DLD1 (cell line): ENCODE results near the gene EIF3M.
"Not testable (repeated sequence)": the region's sequence is repeated elsewhere in the genome, so short reads cannot be mapped to it uniquely, and the experiment has no call there.

Experiments used
- in situ Hi-C: cut with HindIII; loops from 2 replicates; pipeline ENCODE4 v1.10.0; 2017; ENCODE audit warnings: low sequenced_read_pairs

Gene EIF3M

DNA sequence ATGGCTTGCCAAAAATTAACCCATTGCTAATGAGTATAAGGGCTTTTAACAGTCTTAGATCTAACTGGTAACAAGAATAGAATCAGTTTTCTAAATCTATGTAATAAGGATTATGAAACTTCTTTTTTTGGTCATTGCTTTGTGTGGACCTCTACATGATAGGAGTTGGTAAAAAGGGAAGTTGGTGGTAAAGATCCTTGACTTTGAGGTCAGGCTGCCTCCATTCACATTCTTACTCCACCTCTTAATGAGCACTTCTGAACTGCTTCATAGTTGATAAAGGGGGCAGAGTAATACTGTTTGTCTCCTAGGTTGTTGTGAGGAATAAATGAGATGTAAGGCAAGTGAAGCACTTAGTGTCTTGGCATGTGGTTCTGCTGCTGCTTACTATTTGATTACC is 10.6 kb downstream of the EIF3M start:
- in situ Hi-C loops = no loop called here

DNA sequence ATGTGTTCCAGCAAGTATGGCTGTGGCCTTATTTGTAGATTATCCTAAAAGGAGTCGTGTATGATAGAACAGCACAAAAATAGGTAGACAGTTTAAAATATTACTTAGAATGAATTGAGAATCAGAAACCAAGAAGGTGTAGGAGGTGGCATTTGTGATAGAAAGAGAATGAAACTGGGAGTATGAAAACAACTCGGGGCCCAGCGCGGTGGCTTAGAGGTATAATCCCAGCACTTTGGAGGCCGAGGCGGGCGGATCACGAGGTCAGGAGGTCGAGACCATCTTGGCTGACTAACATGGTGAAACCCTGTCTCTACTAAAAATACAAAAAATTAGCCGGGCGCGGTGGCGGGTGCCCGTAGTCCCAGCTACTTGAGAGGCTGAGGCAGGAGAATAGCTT is 12.5 kb downstream of the EIF3M start:
- in situ Hi-C loops = not testable (repeated sequence)

DNA sequence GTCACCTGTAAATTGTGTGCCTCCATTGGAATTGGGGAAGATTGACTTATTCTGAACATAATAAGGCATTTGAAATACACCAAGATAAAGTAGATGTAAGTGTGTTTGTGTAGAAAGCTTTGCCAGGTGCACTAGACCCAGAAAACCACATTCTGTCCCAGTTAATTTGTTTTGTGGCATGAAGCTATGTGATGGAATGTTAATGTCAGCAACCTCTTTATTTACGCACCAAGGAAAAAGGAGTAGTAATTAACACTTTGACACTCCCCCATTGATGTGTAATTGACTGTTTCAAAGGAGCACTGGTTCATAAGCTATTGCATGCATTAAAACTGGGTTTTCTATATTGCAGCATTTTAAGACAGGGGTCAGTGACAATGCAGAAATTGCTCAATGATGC is 14.3 kb downstream of the EIF3M start:
- in situ Hi-C loops = no loop called here

DNA sequence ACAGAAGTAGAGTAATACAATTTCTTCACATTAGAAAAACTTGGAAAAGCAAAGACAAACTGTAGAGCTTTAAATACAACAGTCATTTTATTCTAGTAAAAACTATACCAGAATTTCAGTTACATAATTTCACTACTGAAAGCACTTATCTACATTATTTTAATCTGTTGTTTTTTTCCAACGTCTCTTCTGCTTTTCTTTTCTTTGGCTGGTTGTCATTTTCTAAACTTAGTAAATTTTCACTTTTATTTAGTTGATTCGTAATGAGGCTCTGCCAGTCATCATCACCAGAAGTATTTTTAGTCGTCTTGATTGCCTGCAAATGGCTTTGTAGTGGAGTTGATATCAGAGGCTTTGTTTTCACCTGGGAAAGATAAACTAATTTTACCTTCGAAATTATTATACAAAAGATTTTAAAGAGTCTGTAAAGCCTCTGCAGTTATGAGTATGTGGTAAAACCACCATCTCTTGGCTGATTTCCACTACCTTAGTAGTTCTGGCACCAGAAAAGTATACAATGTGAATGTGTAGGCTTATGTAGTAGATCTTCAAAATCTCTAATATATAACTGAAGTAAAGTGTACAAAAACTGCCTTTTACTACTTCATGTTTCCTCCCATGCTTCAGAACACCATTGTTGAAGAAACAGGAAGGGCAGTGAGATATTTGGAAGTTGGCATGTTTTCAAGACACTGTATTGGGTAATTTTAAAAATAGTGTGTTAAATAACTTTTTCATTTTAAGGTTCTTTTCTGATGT is 19.2 kb downstream of the EIF3M start:
- in situ Hi-C loops = no loop called here

DNA sequence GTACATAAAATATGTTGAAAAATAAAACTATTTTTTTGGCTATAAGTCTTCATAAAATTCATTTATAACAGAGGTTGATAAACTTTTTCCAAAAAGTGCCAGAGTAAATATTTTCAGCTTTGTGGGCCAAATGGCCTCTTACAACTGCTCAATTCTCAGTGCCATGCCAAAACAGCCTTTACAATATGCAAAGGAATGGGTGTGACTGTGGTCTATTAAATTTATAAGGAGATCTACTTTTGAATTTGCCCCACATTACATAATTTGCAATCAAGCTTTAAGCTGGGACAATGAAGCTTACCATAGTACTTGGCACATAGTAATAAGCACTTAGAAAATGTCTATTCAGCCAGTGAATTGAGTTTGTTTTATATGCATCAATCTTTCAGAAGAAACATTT is 22.6 kb downstream of the EIF3M start:
- in situ Hi-C loops = no loop called here

DNA sequence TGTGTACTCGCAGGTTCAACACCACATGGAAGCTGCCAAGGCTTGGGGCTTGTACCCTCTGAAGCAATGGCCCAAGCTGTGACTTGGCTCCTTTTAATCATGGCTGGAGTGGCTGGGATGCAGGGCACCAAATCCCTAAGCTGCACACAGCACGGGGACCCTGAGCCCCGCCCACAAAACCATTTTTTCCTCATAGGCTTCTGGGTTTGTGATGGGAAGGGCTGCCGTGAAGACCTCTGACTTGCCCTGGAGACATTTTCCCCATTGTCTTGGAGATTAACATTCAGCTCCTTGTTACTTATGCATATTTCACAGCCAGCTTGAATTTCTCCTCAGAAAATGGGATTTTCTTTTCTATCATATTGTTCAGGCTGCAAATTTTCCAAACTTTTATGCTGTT is 25.2 kb downstream of the EIF3M start:
- in situ Hi-C loops = not testable (repeated sequence)

DNA sequence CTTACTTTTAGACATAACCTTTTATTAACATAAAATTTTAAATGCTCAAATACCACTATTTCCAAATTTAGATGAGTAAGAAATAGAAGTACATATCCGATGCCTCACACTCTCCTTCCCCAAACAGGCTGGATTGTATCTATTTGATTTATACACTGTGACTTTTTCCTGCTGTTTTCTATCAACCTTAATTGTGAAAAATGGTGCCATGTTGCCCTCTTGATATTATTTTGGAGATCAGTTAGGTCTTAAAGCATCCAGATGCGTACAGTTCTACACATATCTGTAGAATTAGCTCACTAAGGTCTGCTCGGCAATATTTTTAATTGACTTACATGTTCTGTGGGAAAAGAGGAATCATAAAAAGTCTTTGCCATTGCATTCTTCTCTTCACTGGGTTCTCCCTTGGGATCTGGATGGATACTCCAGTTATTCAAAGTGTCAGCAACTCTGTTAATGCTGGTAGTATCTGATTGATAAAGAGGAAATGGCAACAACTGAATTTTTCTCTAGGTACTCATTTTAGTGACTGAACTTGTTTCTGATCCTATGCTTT is 27.2 kb downstream of the EIF3M start:
- in situ Hi-C loops = no loop called here

DNA sequence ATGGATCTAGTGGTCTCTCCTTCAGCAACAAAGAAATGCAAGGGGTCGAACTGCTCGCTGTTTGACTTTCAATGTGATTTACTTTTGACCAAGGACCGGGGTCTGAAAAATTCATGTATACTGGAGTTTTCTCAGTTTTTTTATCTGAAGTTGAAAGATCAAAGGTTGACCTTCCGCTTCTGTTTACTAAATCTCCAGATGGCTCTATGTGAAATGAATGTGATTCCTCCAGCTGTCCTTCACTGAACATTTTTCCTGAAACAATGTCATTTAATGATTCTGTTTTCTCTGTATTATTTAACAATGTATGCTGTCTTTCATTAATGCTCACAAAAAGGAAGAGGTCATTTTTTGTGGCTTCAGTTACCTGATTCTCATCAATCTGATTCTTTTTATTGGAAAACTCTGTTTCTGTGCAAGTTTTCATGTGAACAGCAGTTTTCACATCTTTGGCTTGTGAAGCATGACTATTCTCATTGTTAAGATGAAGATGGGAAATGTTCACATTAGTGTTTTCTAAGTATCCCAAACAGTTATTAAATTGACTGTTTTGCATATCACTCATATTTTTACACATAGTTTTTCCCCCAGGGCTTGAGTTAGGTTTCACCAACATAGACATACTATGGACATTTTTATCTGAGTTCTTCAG is 30.0 kb downstream of the EIF3M start:
- in situ Hi-C loops = no loop called here

DNA sequence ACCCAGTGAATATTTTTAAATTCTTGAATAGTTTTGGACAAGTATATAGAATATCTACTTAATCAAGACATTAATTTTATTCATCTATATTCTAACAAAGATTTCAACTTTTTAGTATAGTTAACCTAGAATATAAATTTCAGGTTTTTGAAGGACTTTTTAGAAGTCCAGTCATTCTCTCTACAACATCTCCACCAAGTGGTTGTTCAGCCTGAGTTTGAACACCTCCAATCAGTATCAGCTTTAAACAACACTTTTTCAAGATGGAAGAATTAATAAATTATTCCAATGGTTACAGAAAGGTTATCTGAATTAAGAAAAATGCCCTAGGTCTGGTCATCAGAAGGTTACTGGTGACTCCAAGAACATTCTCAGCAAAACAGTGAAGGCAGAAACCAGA is 31.8 kb downstream of the EIF3M start:
- in situ Hi-C loops = no loop called here

DNA sequence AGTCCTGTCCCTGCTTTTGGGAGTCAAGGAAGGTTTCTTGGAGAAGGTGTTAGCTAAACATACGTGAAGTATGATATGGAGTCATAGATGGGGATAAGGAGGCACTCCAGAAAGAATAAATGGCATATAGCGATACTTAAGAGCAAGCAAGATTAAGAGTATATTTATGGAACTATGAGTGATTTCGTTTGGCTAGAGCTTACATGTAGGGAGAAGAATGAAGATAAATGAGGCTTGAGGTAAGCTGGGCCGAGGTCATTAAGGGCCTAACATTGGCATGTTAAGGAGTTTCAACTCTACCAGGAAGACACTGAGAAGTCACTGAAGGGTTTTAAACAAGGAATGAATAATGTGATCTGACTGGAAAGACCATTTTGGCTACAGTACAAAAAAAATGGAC is 33.3 kb downstream of the EIF3M start:
- in situ Hi-C loops = no loop called here

DNA sequence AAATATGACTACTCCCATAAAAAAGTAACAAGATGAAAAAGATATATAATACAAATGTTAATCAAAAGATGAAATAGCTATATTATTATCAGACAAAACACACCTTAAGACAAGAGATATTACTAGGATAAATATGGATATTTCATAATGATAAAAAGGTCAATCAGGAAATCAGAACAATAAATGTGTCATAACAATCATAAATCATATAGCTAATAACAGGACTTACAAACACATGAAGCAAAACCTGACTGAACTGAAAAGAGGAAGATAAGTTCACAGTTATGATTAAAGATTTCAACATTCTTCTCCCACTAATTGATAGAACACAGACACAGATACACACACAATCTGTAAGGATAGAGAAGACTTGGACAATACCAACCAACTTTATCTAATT is 47.2 kb downstream of the EIF3M start:
- in situ Hi-C loops = no loop called here

DNA sequence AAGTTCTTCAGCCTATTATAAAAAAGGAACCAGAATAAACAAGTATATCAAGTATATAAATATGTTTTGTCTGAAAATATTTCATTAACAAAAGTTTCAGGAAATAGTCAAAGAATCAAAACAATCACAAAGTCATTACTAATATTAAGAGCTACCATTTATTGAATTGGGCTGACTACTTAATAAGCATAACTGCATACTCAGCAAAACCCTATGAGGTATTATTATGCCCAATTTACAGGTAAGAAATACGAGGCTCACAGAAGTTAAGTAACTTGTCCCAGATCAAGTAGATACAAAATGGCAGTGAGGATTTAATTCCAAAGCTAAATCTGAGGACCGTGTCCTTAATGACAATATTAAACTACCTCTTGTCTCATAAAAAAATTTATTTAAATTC is 52.2 kb downstream of the EIF3M start:
- in situ Hi-C loops = no loop called here

DNA sequence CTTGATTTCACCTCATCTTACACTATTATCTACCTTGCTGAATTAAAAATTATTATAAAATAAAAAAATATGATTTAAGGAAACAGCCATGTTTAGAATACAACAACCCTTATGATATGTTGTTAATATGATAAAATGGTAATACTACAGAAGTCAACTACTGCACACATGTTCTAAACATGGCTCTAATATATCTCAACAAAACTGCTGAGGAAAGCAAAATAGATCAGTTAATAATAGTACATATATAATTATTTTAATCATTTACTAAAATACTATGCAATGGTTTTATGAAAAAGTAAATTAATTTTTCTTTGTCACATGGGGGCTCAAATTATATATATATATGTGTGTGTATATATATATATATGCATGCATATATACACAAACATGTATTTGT is 57.7 kb downstream of the EIF3M start:
- in situ Hi-C loops = no loop called here

DNA sequence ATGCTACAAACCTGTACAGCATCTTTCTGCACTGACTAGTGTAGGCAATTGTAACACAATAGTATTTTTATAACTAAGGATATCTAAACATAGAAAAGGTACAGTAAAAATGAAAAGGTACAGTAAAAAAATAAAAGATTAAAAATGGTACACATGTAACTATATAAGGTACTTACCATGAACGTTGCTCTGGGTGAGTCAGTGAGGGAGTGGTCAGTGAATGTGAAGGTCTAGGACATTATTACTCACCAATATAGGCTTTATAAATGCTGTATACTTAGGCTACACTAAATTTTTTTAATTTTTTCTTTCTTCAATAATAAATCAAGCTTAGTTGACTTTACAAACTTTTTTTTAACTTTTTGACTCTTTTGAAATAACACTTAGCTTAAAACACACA is 59.9 kb downstream of the EIF3M start:
- in situ Hi-C loops = no loop called here
